ENCODE data around the gene TBC1D5. TPM values are rescaled to one million over a fixed set of nuclear protein-coding genes. Genes with fewer than 3 reads are reported as not detected.

The TBC1D5 gene
- total and polyA plus RNA-seq, 2 of the 4 experiments (the other 2 are of a cell fraction) = 16.4 to 57.0 TPM

GRCh38 chr3:17539436-17539835, 203.0 kb downstream of the TBC1D5 start:
- Histone ChIP-seq H2AFZ (replicated peaks; ENCODE audit: low read length, poor library complexity) (no peak overlapping the region), H2AK9ac (replicated peaks; ENCODE audit: low read depth, low read length, poor library complexity) (no peak overlapping the region), H3K4ac (ENCODE audit: low read depth, low read length) (no peak overlapping the region), H2BK120ac (ENCODE audit: low read depth, low read length) (no peak overlapping the region), H4K8ac (ENCODE audit: low read depth in 2 of 2, low read length in 2 of 2) (no peak overlapping the region), H3K4me3 (ENCODE audit: insufficient read depth, low read depth, low read length) (no peak overlapping the region), H4K91ac (ENCODE audit: insufficient read depth, low read depth, low read length) (no peak overlapping the region), H3K56ac (ENCODE audit: extremely low read depth, insufficient read depth, low read length) (no peak overlapping the region), H3K18ac (ENCODE audit: low read depth, low read length) (no peak overlapping the region), H3K14ac (replicated peaks; ENCODE audit: low read depth, low read length) (no peak overlapping the region), H4K5ac (ENCODE audit: low read depth, low read length) (no peak overlapping the region), H4K20me1 (ENCODE audit: insufficient read depth, low read length) (no peaks in the 10 kb centered on the region), H3K9me1 (ENCODE audit: insufficient read depth, low read length) (no peaks in the 10 kb centered on the region), H3K4me1 (ENCODE audit: control insufficient read depth, insufficient read depth, low read length) (no peaks in the 10 kb centered on the region), H3K27me3 (ENCODE audit: control insufficient read depth, insufficient read depth, low read length) (no peaks in the 10 kb centered on the region), H2BK20ac (ENCODE audit: low read depth, low read length) (no peak overlapping the region), H2BK5ac (ENCODE audit: low read depth, low read length, poor library complexity, severe bottlenecking) (no peak overlapping the region), H3K4me2 (ENCODE audit: low read depth, low read length) (no peak overlapping the region), H3K23ac (ENCODE audit: low read depth, low read length) (no peak overlapping the region), H3K9ac (ENCODE audit: low read depth, low read length) (no peak overlapping the region), H3K27ac (ENCODE audit: insufficient read depth, low read length) (no peak overlapping the region), H2AK5ac (ENCODE audit: low read depth, low read length) (no peak overlapping the region), H2BK15ac (ENCODE audit: low read depth, low read length) (no peak overlapping the region), H3K36me3 (ENCODE audit: control insufficient read depth, insufficient read depth, low read length) (no peaks in the 10 kb centered on the region), H3K79me1 (ENCODE audit: low read depth in 1 of 2, low read length in 2 of 2) (no peaks in the 10 kb centered on the region), H3K9me3 (ENCODE audit: control insufficient read depth, insufficient read depth, low read length) (no peaks in the 10 kb centered on the region)
- ATAC-seq (ENCODE audit: low read depth) (no peak), DNase-seq (no peak)
- ChIA-PET POLR2A (ENCODE audit: unreplicated experiment) (no interaction called here), CTCF (no interaction called here)
- no CpG with 5 or more reads among the region's 3 CpGs for WGBS, 2 experiments (ENCODE audit: extremely low coverage in 2 of 2, insufficient read length in 1 of 2)
- in situ Hi-C loops (cut with MboI; ENCODE audit: low sequenced_read_pairs) = no loop called here
- BruUV-seq (replicated peaks) = no TSS peak
- TF ChIP-seq RCOR1 (IDR thresholded peaks at IDR 0.05; ENCODE audit: insufficient replicate concordance, low read length) (no peak), CEBPB (IDR thresholded peaks at IDR 0.05; ENCODE audit: low read depth, low read length) (no peak), USF2 (IDR thresholded peaks at IDR 0.05; ENCODE audit: low read depth, low read length) (no peak), RFX5 (IDR thresholded peaks at IDR 0.05; ENCODE audit: low read depth, low read length) (no peak), CTCF (conservative IDR thresholded peaks at IDR 0.05; ENCODE audit: low read depth, low read length) (no peak), MAZ (IDR thresholded peaks at IDR 0.05; ENCODE audit: borderline replicate concordance, low read depth, low read length) (no peak), POLR2A (IDR thresholded peaks at IDR 0.05; ENCODE audit: low read depth, low read length) (no peak)
- intact Hi-C loops (cut with micrococcal nuclease) = no loop called here
- dilution Hi-C loops (cut with HindIII; ENCODE audit: low sequenced_read_pairs, unreplicated experiment) = no loop called here

Data from IMR-90 (cell line).